ENCODE data around the gene HOMER2. TPM values are rescaled to one million over a fixed set of nuclear protein-coding genes. Genes with fewer than 3 reads are reported as not detected.
A peak's percentile ranks its signal among the peaks of the same experiment; 100 is the strongest.

The HOMER2 gene
- total and polyA plus RNA-seq, 9 of the 15 experiments (the other 6 are each of a cell fraction or from before 2014, with no cell fraction given), result 0.13 to 0.47 (median 0.29) TPM; not detected in 1

- TF ChIP-seq SREBF1 (IDR thresholded peaks at IDR 0.05; ENCODE audit: borderline replicate concordance, low read depth, low read length) (no peak), AFF1 (IDR thresholded peaks at IDR 0.05; ENCODE audit: low read depth in 1 of 2, partially characterized antibody in 2 of 2) (no peak), NR3C1 (CRISPR knock-in tag; IDR thresholded peaks at IDR 0.05) (no peak), ZNF212 (CRISPR knock-in tag; IDR thresholded peaks at IDR 0.05) (no peak), ZNF217 (CRISPR knock-in tag; IDR thresholded peaks at IDR 0.05) (no peak), ZNF316 (IDR thresholded peaks at IDR 0.05) (peak; percentile 69), CTCFL (IDR thresholded peaks at IDR 0.05; ENCODE audit: borderline replicate concordance, insufficient read depth, low read depth, low read length, poor library complexity, severe bottlenecking) (no peak), SPI1 (IDR thresholded peaks at IDR 0.05; ENCODE audit: borderline replicate concordance, low read depth, low read length) (no peak), THAP12 (CRISPR knock-in tag; IDR thresholded peaks at IDR 0.05) (no peak)
Measured at GRCh38 chr15:82878325-82878724, 74.2 kb downstream of the HOMER2 start (continued).

Data from K562 (cell line).